Keratinocyte (primary cell): ENCODE results near the gene HPF1. TPM values are rescaled to one million over a fixed set of nuclear protein-coding genes. Genes with fewer than 3 reads are reported as not detected.

Source experiments
- DNase-seq: peaks from one replicate; pipeline ENCODE4 v3.0.0-alpha.2; 2011; ENCODE audit warnings: low read depth, missing footprints, low spot score
- FAIRE-seq: peaks from 2 replicates; lab custom pipeline; 2011; peaks lifted over from hg19 to GRCh38; lab: Jason Lieb, UNC
- H2AFZ ChIP-seq: 2 replicates; pipeline ENCODE4 v1.6.0; 2012; ENCODE audit warnings: low read length, control low read depth, inconsistent platforms; ENCODE audit not compliant: control insufficient read depth
- H3K27ac ChIP-seq: 2 replicates; pipeline ENCODE4 v1.5.1; 2011; ENCODE audit warnings: low read length; ENCODE audit not compliant: control insufficient read depth, insufficient read depth
- H3K27me3 ChIP-seq: 3 replicates; pipeline ENCODE4 v1.6.0; 2011; ENCODE audit warnings: low read length; ENCODE audit not compliant: control insufficient read depth, insufficient read depth; ENCODE audit errors: extremely low read depth
- H3K36me3 ChIP-seq, 2 experiments: 2 replicates in 1 of 2; 3 replicates in 1 of 2; pipeline ENCODE4 v1.5.1; 2011; ENCODE audit warnings: low read length in 2 of 2, mild to moderate bottlenecking in 1 of 2; ENCODE audit not compliant: control insufficient read depth in 2 of 2, insufficient read depth in 2 of 2; ENCODE audit errors: extremely low read depth in 1 of 2
- H3K4me1 ChIP-seq: 3 replicates; pipeline ENCODE4 v1.5.1; 2011; ENCODE audit warnings: low read length; ENCODE audit not compliant: control insufficient read depth, insufficient read depth; ENCODE audit errors: extremely low read depth
- H3K4me2 ChIP-seq: 3 replicates; pipeline ENCODE4 v1.6.0; 2011; ENCODE audit warnings: low read depth, low read length; ENCODE audit not compliant: control insufficient read depth, insufficient read depth; ENCODE audit errors: extremely low read depth
- H3K4me3 ChIP-seq, 3 experiments: fragments of 200-600 bp in 1 of 3; sonication (generic) in 1 of 3; 2 replicates in 2 of 3; 3 replicates in 1 of 3; pipeline ENCODE4 v1.5.1; 2011 to 2016; ENCODE audit warnings: low read length in 3 of 3, mild to moderate bottlenecking in 3 of 3, control low read depth in 2 of 3, inconsistent platforms in 1 of 3, low read depth in 1 of 3, mixed read lengths in 1 of 3, mixed run types in 1 of 3, moderate library complexity in 1 of 3; ENCODE audit not compliant: control insufficient read depth in 2 of 3, insufficient read depth in 2 of 3; ENCODE audit errors: extremely low read depth in 1 of 3
- H3K79me2 ChIP-seq: 2 replicates; pipeline ENCODE4 v1.6.0; 2012; ENCODE audit warnings: low read length; ENCODE audit not compliant: control insufficient read depth, insufficient read depth
- H3K9ac ChIP-seq: 3 replicates; pipeline ENCODE4 v1.6.0; 2011; ENCODE audit warnings: low read length; ENCODE audit not compliant: control insufficient read depth, insufficient read depth; ENCODE audit errors: extremely low read depth
- H3K9me1 ChIP-seq: 3 replicates; pipeline ENCODE4 v1.6.0; 2011; ENCODE audit warnings: low read length; ENCODE audit not compliant: control insufficient read depth, insufficient read depth; ENCODE audit errors: extremely low read depth
- H3K9me3 ChIP-seq: 2 replicates; pipeline ENCODE4 v1.5.1; 2012; ENCODE audit warnings: low read depth, low read length; ENCODE audit not compliant: control insufficient read depth
- H4K20me1 ChIP-seq: 3 replicates; pipeline ENCODE4 v1.6.0; 2011; ENCODE audit warnings: low read length; ENCODE audit not compliant: control insufficient read depth, insufficient read depth; ENCODE audit errors: extremely low read depth
- EZH2 ChIP-seq: IDR thresholded peaks from one replicate; pipeline ENCODE4 v1.6.1; 2012; ENCODE audit warnings: inconsistent platforms, mild to moderate bottlenecking, low read length, moderate library complexity
- dilution Hi-C: fragments of 300-500 bp; cut with MboI; formaldehyde crosslinking; loops from one replicate; pipeline ENCODE4 v1.7.0; 2020; ENCODE audit warnings: low sequenced_read_pairs; ENCODE audit not compliant: extremely low pct_ligation_motif_present
- polyA plus RNA-seq, 5 experiments: library from polyadenylated mRNA; depleted of rRNA in 3 of 5; stranded (reverse) in 3 of 5; stranded (forward) in 1 of 5; unstranded in 1 of 5; fragments of >200 nt; gene quantifications; 1 replicate in 1 of 5; 2 replicates in 3 of 5; 3 replicates in 1 of 5; pipeline versions ENCODE4 v1.2.1 to v1.2.3, GENCODE V29; 2011 to 2012; ENCODE audit warnings: missing spikeins in 2 of 5, low read depth in 1 of 5, low replicate concordance in 1 of 5
- TF ChIP-seq, protein P1 (sequence below), 3 experiments: IDR thresholded peaks in 1 of 3; conservative IDR thresholded peaks in 1 of 3; optimal IDR thresholded peaks in 1 of 3; 2 replicates in 2 of 3; 3 replicates in 1 of 3; pipeline versions ENCODE3 to v1.5.1; 2011; ENCODE audit warnings: low read length in 3 of 3, mild to moderate bottlenecking in 3 of 3, moderate library complexity in 2 of 3, control low read depth in 1 of 3, inconsistent platforms in 1 of 3; ENCODE audit not compliant: insufficient read depth in 2 of 3; ENCODE audit errors: extremely low read depth in 1 of 3

Gene HPF1
- polyA plus RNA-seq, 1 donor (not counting 4 experiments of a cell fraction or from before 2014, with no cell fraction given), result 19.1 TPM

DNA sequence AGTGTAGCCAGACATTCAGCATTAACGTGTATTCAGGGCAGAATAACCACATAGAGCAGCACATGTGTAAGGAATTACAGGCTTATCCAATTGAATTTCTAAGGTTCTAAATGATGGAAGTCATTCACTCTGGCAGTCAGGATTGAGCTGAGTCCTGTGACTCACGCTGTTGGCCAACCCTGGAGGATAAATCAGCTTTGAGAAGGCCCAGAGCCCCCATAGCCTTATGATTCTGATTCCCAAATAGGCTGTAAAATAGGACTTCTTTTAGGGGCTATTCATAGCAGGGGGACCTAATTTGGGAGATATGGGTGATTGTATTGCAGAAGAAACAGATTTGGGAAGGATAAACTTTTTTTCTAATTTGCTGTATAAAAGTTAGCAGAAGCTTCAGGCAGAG is 8.1 kb upstream of the HPF1 start:
- TF ChIP-seq, protein P1, sequence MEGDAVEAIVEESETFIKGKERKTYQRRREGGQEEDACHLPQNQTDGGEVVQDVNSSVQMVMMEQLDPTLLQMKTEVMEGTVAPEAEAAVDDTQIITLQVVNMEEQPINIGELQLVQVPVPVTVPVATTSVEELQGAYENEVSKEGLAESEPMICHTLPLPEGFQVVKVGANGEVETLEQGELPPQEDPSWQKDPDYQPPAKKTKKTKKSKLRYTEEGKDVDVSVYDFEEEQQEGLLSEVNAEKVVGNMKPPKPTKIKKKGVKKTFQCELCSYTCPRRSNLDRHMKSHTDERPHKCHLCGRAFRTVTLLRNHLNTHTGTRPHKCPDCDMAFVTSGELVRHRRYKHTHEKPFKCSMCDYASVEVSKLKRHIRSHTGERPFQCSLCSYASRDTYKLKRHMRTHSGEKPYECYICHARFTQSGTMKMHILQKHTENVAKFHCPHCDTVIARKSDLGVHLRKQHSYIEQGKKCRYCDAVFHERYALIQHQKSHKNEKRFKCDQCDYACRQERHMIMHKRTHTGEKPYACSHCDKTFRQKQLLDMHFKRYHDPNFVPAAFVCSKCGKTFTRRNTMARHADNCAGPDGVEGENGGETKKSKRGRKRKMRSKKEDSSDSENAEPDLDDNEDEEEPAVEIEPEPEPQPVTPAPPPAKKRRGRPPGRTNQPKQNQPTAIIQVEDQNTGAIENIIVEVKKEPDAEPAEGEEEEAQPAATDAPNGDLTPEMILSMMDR (optimal IDR thresholded peaks at IDR 0.05 in 1 of 3, IDR thresholded peaks at IDR 0.05 in 1 of 3, conservative IDR thresholded peaks at IDR 0.05 in 1 of 3; ENCODE audit: extremely low read depth in 1 of 3, insufficient read depth in 2 of 3, low read length in 3 of 3), result no peak
- TF ChIP-seq EZH2, result no peak
- H3K4me3 ChIP-seq, result no peak overlapping the region
- no peak for DNase-seq
- H3K9ac ChIP-seq, result no peak overlapping the region
- no peaks in the 10 kb centered on the region for H4K20me1 ChIP-seq
- no peaks in the 10 kb centered on the region for H3K79me2 ChIP-seq
- H2AFZ ChIP-seq, result no peak overlapping the region
- H3K27ac ChIP-seq, result no peak overlapping the region
- H3K4me1 ChIP-seq, result no peaks in the 10 kb centered on the region
- no peak overlapping the region for H3K4me2 ChIP-seq
- dilution Hi-C loops, result no loop called here
- H3K9me1 ChIP-seq, result no peaks in the 10 kb centered on the region
- no peaks in the 10 kb centered on the region for H3K36me3 ChIP-seq
- no peak for FAIRE-seq
- no peaks in the 10 kb centered on the region for H3K9me3 ChIP-seq
- H3K27me3 ChIP-seq, result no peaks in the 10 kb centered on the region

DNA sequence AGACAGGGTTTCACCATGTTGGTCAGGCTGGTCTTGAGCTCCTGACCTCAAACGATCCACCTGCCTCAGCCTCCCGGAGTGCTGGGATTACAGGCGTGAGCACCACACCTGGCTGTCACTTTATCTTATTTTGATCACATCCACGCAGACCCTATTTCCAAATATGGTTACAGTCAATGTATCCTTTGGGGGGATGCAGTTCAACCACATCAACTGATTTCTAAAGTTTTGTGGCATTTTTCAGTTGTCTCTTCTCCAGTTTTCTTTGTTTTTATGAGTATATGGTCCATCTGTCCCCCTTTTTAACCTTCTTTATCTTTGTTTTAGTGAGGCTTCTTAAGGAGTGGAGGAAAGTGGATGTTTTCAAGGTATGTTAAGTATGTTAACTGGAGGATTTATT is 4.1 kb upstream of the HPF1 start:
- no peak for FAIRE-seq
- dilution Hi-C loops, result no loop called here
- Histone ChIP-seq H3K4me1 (peaks cover 5% of the 10 kb centered on the region), H3K27me3 (no peaks in the 10 kb centered on the region), H3K27ac (no peak overlapping the region), H4K20me1 (no peaks in the 10 kb centered on the region), H3K36me3 (no peaks in the 10 kb centered on the region), H3K9me3 (no peaks in the 10 kb centered on the region), H3K4me3 (no peak overlapping the region), H3K4me2 (no peak overlapping the region), H3K9ac (no peak overlapping the region), H2AFZ (no peak overlapping the region), H3K9me1 (no peaks in the 10 kb centered on the region), H3K79me2 (no peaks in the 10 kb centered on the region)
- no peak for DNase-seq
- TF ChIP-seq, protein P1 (optimal IDR thresholded peaks at IDR 0.05 in 1 of 3, IDR thresholded peaks at IDR 0.05 in 1 of 3, conservative IDR thresholded peaks at IDR 0.05 in 1 of 3; ENCODE audit: extremely low read depth in 1 of 3, insufficient read depth in 2 of 3, low read length in 3 of 3), result no peak
- no peak for TF ChIP-seq EZH2
